GM18951 (cell line): ENCODE measurements around the gene NOX5.

Experiments used
- POLR2A ChIP-seq: IDR thresholded peaks from 4 replicates; pipeline ENCODE4 v1.6.1; 2011; ENCODE audit warnings: mild to moderate bottlenecking; ENCODE audit not compliant: insufficient read length, insufficient read depth; ENCODE audit errors: extremely low read depth
- in situ Hi-C: fragments of 300-500 bp; cut with MboI; formaldehyde crosslinking; loops from one replicate; pipeline ENCODE4 v1.12.0; 2022; ENCODE audit warnings: low sequenced_read_pairs, mixed read lengths, inconsistent platforms; ENCODE audit not compliant: unreplicated experiment

Gene NOX5

GRCh38 chr15:68985361-68985891, 29.1 kb upstream of the NOX5 start:
- no peak for TF ChIP-seq POLR2A
- in situ Hi-C loops = no loop called here

- TF ChIP-seq POLR2A = no peak
- in situ Hi-C loops = no loop called here
Measured at GRCh38 chr15:68986322-68986721, 28.2 kb upstream of the NOX5 start.

GRCh38 chr15:68987120-68987519, 27.4 kb upstream of the NOX5 start:
- in situ Hi-C loops = no loop called here
- no peak for TF ChIP-seq POLR2A

GRCh38 chr15:68987676-68988075, 26.8 kb upstream of the NOX5 start:
- no peak for TF ChIP-seq POLR2A
- in situ Hi-C loops = no loop called here

- in situ Hi-C loops = no loop called here
- no peak for TF ChIP-seq POLR2A
Measured at GRCh38 chr15:68989541-68990230, 24.8 kb upstream of the NOX5 start.

GRCh38 chr15:68990231-68990991, 24.1 kb upstream of the NOX5 start:
- TF ChIP-seq POLR2A = no peak
- in situ Hi-C loops = no loop called here

GRCh38 chr15:68990992-68991500, 23.4 kb upstream of the NOX5 start:
- in situ Hi-C loops = no loop called here
- no peak for TF ChIP-seq POLR2A

- in situ Hi-C loops = no loop called here
- no peak for TF ChIP-seq POLR2A
Measured at GRCh38 chr15:68991723-68992122, 22.8 kb upstream of the NOX5 start.

GRCh38 chr15:68992696-68993095, 21.8 kb upstream of the NOX5 start:
- no peak for TF ChIP-seq POLR2A
- in situ Hi-C loops = no loop called here

- in situ Hi-C loops = no loop called here
- TF ChIP-seq POLR2A = no peak
Measured at GRCh38 chr15:68993276-68993675, 21.2 kb upstream of the NOX5 start.

- no peak for TF ChIP-seq POLR2A
- in situ Hi-C loops = no loop called here
Measured at GRCh38 chr15:68994149-68994548, 20.3 kb upstream of the NOX5 start.

GRCh38 chr15:68994981-68995761, 19.3 kb upstream of the NOX5 start:
- no peak for TF ChIP-seq POLR2A
- in situ Hi-C loops = no loop called here

GRCh38 chr15:68997050-68997449, 17.4 kb upstream of the NOX5 start:
- no peak for TF ChIP-seq POLR2A
- in situ Hi-C loops = no loop called here

GRCh38 chr15:68997930-68998777, 16.3 kb upstream of the NOX5 start:
- no peak for TF ChIP-seq POLR2A
- in situ Hi-C loops = no loop called here
